HG02981 (cell line): Measurements from ENCODE around the gene OXER1.

Experiments used
- ATAC-seq: cut with Tn5 transposase; IDR thresholded peaks from one replicate; pipeline ENCODE4 v1.9.1; 2021; ENCODE audit warnings: mild to moderate bottlenecking, moderate library complexity; ENCODE audit not compliant: unreplicated experiment

OXER1 gene

GRCh38 chr2:42713920-42714319 is 50.0 kb downstream of the OXER1 start:
- no peak for ATAC-seq

DNA sequence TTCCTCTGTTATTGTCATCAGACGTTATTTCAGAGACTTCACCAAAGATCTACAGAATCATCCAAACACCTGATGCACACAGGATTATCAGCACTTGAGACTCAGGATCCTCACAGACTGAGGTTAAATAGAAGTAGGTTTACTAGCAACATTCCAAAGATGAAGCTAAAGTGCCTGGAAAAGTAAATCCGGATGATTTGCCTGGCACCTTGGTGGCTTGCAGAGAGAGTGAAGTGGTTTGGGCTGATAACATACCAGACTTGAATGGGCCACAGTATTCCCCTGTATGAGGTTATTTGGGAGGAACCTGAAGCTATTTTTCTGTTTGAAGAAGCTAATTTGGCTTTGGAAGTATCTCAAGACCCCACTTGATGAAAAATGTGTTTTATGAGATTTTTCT is 51.0 kb downstream of the OXER1 start:
- no peak for ATAC-seq
